Measurements from ENCODE around the gene TMEM54.

TMEM54 gene

DNA sequence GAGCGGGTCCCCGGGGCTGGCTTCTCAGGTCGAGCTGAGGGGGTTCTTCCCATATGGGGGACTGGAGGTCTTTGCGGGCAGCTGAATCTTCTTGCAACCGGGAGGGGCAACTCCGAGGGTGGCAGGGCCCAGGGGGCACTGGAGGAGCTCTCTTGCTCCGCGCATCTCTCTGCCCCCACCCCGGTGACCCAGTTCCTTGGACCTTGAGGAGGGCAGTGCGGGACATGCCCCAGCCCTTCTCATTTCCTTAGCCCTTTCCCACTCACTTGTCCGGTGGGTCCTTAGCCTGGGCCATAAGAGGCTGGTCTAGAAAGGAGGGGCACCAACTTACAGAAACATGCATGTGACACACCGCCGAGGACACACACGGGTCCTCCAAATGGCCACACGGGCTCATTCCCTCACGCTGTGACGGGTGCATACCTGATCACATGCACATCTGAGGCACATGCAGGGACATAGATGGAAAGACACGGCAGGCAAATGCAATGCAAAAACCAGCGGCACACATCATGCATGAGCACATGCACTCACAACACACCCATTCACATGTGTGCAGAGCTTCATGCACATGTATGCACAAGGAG, 14.3 kb downstream of the TMEM54 start:
- Histone ChIP-seq H3K9ac (ENCODE audit: low read depth, low read length) (no peak overlapping the region), H3K4me1 (ENCODE audit: control insufficient read depth, insufficient read depth, low read length) (peaks cover 3% of the 10 kb centered on the region; the same call in 1 of the 2 replicates), H3K4me3 (ENCODE audit: low read depth, low read length) (no peak overlapping the region), H3K9me3 (ENCODE audit: control insufficient read depth, insufficient read depth, low read length) (no peaks in the 10 kb centered on the region), H3K27me3 (ENCODE audit: control insufficient read depth, insufficient read depth, low read length) (peaks cover 63% of the 10 kb centered on the region), H3K27ac (ENCODE audit: low read depth, low read length) (no peak overlapping the region), H3K36me3 (ENCODE audit: control insufficient read depth, insufficient read depth, low read length) (no peaks in the 10 kb centered on the region)

- no peaks in the 10 kb centered on the region for H3K36me3 ChIP-seq (ENCODE audit: control insufficient read depth, insufficient read depth, low read length)
- no peaks in the 10 kb centered on the region for H3K9me3 ChIP-seq (ENCODE audit: control insufficient read depth, insufficient read depth, low read length)
- H3K4me1 ChIP-seq (ENCODE audit: control insufficient read depth, insufficient read depth, low read length) = peaks cover 5% of the 10 kb centered on the region; the same call in 1 of the 2 replicates
- H3K27me3 ChIP-seq (ENCODE audit: control insufficient read depth, insufficient read depth, low read length) = peaks cover 56% of the 10 kb centered on the region
- H3K27ac ChIP-seq (ENCODE audit: low read depth, low read length) = no peak within 1 kb of the TSS
- H3K9ac ChIP-seq (ENCODE audit: low read depth, low read length) = no peak within 1 kb of the TSS
- peak within 1 kb of the TSS; percentile 56 for H3K4me3 ChIP-seq (ENCODE audit: low read depth, low read length)
Measured at GRCh38 chr1:32886004-32886827, 15.0 kb downstream of the TMEM54 start, which contains the start of gene HPCA. TSS of gene HPCA (plus strand) at chr1:32886491. CDS start at chr1:32888899, 2,408 bp downstream.

DNA sequence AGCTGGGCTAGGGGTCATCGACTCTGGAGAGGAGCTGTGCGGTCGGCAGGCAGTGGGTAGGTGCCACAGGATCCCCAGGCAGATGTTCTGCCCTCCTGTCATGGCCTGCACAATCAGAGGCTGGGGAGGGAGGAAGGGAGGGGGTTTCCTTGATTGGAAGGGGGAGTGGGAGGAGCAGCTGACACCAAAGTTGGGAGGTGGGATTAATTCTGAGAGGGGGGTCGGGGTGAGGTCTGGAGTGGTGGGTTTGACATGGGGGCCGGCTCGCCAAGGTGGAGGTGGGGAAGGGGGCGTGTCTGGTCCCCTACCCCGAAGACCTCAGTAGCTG, 15.5 kb downstream of the TMEM54 start:
- Histone ChIP-seq H3K27ac (ENCODE audit: low read depth, low read length) (no peak overlapping the region), H3K4me1 (ENCODE audit: control insufficient read depth, insufficient read depth, low read length) (peaks cover 5% of the 10 kb centered on the region; the same call in 1 of the 2 replicates), H3K9ac (ENCODE audit: low read depth, low read length) (no peak overlapping the region), H3K4me3 (ENCODE audit: low read depth, low read length) (peak overlapping the region; percentile 56), H3K36me3 (ENCODE audit: control insufficient read depth, insufficient read depth, low read length) (no peaks in the 10 kb centered on the region), H3K27me3 (ENCODE audit: control insufficient read depth, insufficient read depth, low read length) (peaks cover 50% of the 10 kb centered on the region), H3K9me3 (ENCODE audit: control insufficient read depth, insufficient read depth, low read length) (no peaks in the 10 kb centered on the region)

- Histone ChIP-seq H3K9ac (ENCODE audit: low read depth, low read length) (no peak overlapping the region), H3K36me3 (ENCODE audit: control insufficient read depth, insufficient read depth, low read length) (no peaks in the 10 kb centered on the region), H3K4me1 (ENCODE audit: control insufficient read depth, insufficient read depth, low read length) (peaks cover 5% of the 10 kb centered on the region; the same call in 1 of the 2 replicates), H3K4me3 (ENCODE audit: low read depth, low read length) (no peak overlapping the region), H3K9me3 (ENCODE audit: control insufficient read depth, insufficient read depth, low read length) (no peaks in the 10 kb centered on the region), H3K27ac (ENCODE audit: low read depth, low read length) (no peak overlapping the region), H3K27me3 (ENCODE audit: control insufficient read depth, insufficient read depth, low read length) (peaks cover 41% of the 10 kb centered on the region)
Measured at GRCh38 chr1:32884726-32885125, 16.5 kb downstream of the TMEM54 start.

DNA sequence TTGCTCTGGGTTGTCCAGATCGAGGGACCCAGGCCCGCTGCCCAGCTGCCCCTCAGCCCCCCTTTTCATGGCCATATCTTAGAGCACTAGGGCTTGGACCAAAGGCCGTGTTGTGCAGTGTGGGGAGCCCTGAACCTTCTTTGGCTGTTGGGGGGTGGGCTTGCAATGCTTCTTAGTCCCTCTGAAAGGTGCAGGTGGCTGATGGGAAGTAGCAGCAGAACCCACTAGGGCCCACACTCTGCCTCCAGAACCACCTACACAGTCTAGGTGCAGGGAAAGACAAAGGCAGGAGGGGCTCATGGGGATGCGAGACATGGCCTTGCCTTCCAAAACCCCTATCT, 17.2 kb downstream of the TMEM54 start:
- Histone ChIP-seq H3K27ac (ENCODE audit: low read depth, low read length) (no peak overlapping the region), H3K27me3 (ENCODE audit: control insufficient read depth, insufficient read depth, low read length) (peaks cover 35% of the 10 kb centered on the region), H3K9me3 (ENCODE audit: control insufficient read depth, insufficient read depth, low read length) (no peaks in the 10 kb centered on the region), H3K36me3 (ENCODE audit: control insufficient read depth, insufficient read depth, low read length) (no peaks in the 10 kb centered on the region), H3K4me3 (ENCODE audit: low read depth, low read length) (no peak overlapping the region), H3K4me1 (ENCODE audit: control insufficient read depth, insufficient read depth, low read length) (peaks cover 5% of the 10 kb centered on the region; the same call in 1 of the 2 replicates), H3K9ac (ENCODE audit: low read depth, low read length) (no peak overlapping the region)

DNA sequence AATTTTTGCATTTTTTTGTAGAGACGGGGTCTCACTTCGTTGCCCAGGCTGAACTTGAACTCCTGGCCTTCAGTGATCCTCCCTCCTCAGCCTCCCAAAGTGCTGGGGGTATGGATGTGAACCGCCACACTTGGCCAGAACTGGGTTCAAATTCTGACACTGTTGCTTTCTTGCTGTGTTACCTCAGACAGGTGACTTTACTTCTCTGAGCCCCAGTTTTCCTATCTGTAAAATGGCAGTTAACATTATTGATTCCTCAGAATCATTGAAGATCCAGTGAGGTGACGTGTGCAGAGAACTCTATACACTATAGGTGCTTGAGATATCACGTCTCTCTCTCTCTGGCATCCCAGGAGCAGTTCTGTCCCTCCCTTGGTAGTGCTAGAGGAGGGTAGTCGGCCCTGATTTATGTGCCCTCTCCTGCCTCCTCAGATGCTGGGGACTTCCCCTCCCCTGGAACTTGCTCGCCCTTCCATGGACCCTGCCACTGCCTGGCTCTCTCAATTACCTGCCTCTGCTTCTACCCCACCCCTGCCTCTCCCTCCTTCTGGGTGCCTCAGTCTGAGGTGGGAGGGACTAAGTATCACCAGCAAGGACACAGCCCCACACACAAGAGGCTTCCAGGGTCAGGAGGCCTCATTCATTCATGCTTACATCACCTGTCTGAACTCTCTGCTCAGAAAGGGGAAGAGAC, 17.7 kb downstream of the TMEM54 start:
- Histone ChIP-seq H3K27ac (ENCODE audit: low read depth, low read length) (no peak overlapping the region), H3K9ac (ENCODE audit: low read depth, low read length) (no peak overlapping the region), H3K9me3 (ENCODE audit: control insufficient read depth, insufficient read depth, low read length) (no peaks in the 10 kb centered on the region), H3K36me3 (ENCODE audit: control insufficient read depth, insufficient read depth, low read length) (no peaks in the 10 kb centered on the region), H3K4me3 (ENCODE audit: low read depth, low read length) (no peak overlapping the region), H3K27me3 (ENCODE audit: control insufficient read depth, insufficient read depth, low read length) (peaks cover 30% of the 10 kb centered on the region), H3K4me1 (ENCODE audit: control insufficient read depth, insufficient read depth, low read length) (peaks cover 5% of the 10 kb centered on the region; the same call in 1 of the 2 replicates)

DNA sequence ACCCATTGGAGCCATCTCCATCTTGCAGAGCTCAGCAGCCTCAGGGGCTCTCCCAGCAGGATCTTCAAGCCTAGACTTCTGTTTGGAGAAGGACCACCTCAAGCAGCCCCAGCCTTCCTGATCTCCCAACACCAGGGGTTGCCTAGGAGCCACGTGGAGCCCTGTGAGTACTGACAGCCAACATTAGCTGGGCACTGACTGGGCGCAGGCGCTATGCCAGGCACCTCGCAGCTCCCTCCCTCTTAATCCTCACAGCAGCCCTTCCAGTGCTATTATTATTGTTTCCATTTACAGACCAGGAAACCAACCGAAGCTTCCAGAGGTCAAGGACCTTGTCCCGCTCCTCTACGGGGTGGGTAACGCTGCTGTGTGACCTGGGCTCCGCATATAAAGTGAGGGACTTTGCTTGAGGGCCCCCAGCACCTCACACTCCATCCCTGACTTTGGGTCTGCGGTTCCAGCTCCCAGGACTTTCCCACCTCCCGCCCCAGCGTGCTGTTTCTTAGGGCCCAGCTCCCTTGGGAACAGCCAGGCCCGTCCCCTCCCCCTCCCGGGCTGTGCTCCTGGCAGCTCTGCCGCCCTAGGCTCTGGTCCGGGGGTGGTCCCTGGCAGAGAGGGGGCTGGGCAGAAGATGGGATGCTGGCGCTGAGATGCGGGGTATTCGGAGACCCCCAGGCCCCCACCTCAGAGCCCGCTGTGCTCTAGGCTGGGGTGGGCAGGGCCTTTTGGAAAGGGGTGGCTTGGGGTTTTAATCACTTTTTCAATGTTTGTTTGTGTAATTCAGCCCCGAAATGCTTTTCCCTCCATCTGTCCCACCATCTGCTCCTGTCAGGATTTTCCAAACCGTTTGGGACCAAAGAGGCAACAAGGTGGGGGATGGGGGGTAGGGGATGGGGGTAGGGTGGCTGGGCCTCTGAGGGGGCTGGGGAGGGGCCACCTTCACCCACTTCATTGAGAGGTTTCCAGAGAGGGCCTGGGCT, 19.0 kb downstream of the TMEM54 start:
- peaks cover 12% of the 10 kb centered on the region; the same call in 1 of the 2 replicates for H3K4me1 ChIP-seq (ENCODE audit: control insufficient read depth, insufficient read depth, low read length)
- H3K4me3 ChIP-seq (ENCODE audit: low read depth, low read length) = no peak overlapping the region
- H3K27me3 ChIP-seq (ENCODE audit: control insufficient read depth, insufficient read depth, low read length) = peaks cover 21% of the 10 kb centered on the region
- H3K9me3 ChIP-seq (ENCODE audit: control insufficient read depth, insufficient read depth, low read length) = no peaks in the 10 kb centered on the region
- no peak overlapping the region for H3K9ac ChIP-seq (ENCODE audit: low read depth, low read length)
- no peaks in the 10 kb centered on the region for H3K36me3 ChIP-seq (ENCODE audit: control insufficient read depth, insufficient read depth, low read length)
- no peak overlapping the region for H3K27ac ChIP-seq (ENCODE audit: low read depth, low read length)

DNA sequence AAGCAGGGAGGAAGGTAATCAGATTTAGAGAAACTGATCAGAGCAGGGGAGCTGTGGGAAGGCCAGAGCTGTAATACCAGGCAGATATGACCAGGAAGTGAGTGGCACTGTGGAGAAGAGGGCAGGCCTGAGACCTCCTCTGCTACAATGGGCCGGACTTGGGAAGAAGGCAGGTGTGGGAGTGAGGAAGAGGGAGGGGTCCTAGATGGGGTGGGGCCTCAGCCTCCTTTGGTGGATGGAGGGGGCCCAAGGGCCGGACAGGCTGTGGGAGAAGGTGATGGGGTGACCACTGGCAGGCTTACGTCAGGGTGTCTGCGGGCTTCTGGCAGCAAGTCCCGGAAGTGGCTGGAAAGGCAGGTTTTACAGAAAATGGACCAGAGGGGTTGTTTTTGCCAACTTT, 19.9 kb downstream of the TMEM54 start:
- Histone ChIP-seq H3K27me3 (ENCODE audit: control insufficient read depth, insufficient read depth, low read length) (peaks cover 17% of the 10 kb centered on the region), H3K27ac (ENCODE audit: low read depth, low read length) (no peak overlapping the region), H3K9ac (ENCODE audit: low read depth, low read length) (no peak overlapping the region), H3K4me1 (ENCODE audit: control insufficient read depth, insufficient read depth, low read length) (peaks cover 18% of the 10 kb centered on the region; the same call in 1 of the 2 replicates), H3K4me3 (ENCODE audit: low read depth, low read length) (no peak overlapping the region), H3K9me3 (ENCODE audit: control insufficient read depth, insufficient read depth, low read length) (no peaks in the 10 kb centered on the region), H3K36me3 (ENCODE audit: control insufficient read depth, insufficient read depth, low read length) (no peaks in the 10 kb centered on the region)

DNA sequence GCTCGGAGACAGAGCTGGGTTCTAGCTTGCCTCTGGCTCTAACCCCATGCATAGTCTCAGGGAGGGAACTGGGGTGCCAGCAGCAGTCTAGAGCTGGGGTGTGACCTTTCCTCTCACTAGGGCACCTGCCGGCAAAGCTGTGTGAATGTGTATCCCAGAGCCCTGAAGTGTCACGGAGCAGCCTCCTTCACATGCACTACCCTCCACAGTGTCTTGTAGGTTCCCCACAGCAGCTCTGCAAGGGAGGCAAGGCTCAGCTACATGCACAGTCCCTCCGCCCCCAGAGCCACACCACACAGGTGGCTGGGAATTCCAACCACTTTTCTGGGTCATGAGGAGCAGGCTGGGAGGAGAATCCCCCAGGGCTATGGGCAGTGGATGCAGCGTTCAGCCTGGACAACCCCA, 22.6 kb downstream of the TMEM54 start:
- H3K9me3 ChIP-seq (ENCODE audit: control insufficient read depth, insufficient read depth, low read length) = no peaks in the 10 kb centered on the region
- no peaks in the 10 kb centered on the region for H3K27me3 ChIP-seq (ENCODE audit: control insufficient read depth, insufficient read depth, low read length)
- H3K9ac ChIP-seq (ENCODE audit: low read depth, low read length) = no peak overlapping the region
- no peak overlapping the region for H3K4me3 ChIP-seq (ENCODE audit: low read depth, low read length)
- no peaks in the 10 kb centered on the region for H3K36me3 ChIP-seq (ENCODE audit: control insufficient read depth, insufficient read depth, low read length)
- H3K27ac ChIP-seq (ENCODE audit: low read depth, low read length) = no peak overlapping the region
- peaks cover 26% of the 10 kb centered on the region for H3K4me1 ChIP-seq (ENCODE audit: control insufficient read depth, insufficient read depth, low read length)

GRCh38 chr1:32878183-32878582, 23.0 kb downstream of the TMEM54 start:
- Histone ChIP-seq H3K27ac (ENCODE audit: low read depth, low read length) (no peak overlapping the region), H3K27me3 (ENCODE audit: control insufficient read depth, insufficient read depth, low read length) (no peaks in the 10 kb centered on the region), H3K4me3 (ENCODE audit: low read depth, low read length) (no peak overlapping the region), H3K36me3 (ENCODE audit: control insufficient read depth, insufficient read depth, low read length) (no peaks in the 10 kb centered on the region), H3K9me3 (ENCODE audit: control insufficient read depth, insufficient read depth, low read length) (no peaks in the 10 kb centered on the region), H3K9ac (ENCODE audit: low read depth, low read length) (no peak overlapping the region), H3K4me1 (ENCODE audit: control insufficient read depth, insufficient read depth, low read length) (peaks cover 26% of the 10 kb centered on the region)
